SIG-M5 (cell line): Measurements from ENCODE around the gene ADAMTSL1.

Experiments used
- DNase-seq: peaks from one replicate; lab custom pipeline; 2025; lab: John Stamatoyannopoulos, UW

The ADAMTSL1 gene, protein sequence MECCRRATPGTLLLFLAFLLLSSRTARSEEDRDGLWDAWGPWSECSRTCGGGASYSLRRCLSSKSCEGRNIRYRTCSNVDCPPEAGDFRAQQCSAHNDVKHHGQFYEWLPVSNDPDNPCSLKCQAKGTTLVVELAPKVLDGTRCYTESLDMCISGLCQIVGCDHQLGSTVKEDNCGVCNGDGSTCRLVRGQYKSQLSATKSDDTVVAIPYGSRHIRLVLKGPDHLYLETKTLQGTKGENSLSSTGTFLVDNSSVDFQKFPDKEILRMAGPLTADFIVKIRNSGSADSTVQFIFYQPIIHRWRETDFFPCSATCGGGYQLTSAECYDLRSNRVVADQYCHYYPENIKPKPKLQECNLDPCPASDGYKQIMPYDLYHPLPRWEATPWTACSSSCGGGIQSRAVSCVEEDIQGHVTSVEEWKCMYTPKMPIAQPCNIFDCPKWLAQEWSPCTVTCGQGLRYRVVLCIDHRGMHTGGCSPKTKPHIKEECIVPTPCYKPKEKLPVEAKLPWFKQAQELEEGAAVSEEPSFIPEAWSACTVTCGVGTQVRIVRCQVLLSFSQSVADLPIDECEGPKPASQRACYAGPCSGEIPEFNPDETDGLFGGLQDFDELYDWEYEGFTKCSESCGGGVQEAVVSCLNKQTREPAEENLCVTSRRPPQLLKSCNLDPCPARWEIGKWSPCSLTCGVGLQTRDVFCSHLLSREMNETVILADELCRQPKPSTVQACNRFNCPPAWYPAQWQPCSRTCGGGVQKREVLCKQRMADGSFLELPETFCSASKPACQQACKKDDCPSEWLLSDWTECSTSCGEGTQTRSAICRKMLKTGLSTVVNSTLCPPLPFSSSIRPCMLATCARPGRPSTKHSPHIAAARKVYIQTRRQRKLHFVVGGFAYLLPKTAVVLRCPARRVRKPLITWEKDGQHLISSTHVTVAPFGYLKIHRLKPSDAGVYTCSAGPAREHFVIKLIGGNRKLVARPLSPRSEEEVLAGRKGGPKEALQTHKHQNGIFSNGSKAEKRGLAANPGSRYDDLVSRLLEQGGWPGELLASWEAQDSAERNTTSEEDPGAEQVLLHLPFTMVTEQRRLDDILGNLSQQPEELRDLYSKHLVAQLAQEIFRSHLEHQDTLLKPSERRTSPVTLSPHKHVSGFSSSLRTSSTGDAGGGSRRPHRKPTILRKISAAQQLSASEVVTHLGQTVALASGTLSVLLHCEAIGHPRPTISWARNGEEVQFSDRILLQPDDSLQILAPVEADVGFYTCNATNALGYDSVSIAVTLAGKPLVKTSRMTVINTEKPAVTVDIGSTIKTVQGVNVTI (N-terminal part only)

DNA sequence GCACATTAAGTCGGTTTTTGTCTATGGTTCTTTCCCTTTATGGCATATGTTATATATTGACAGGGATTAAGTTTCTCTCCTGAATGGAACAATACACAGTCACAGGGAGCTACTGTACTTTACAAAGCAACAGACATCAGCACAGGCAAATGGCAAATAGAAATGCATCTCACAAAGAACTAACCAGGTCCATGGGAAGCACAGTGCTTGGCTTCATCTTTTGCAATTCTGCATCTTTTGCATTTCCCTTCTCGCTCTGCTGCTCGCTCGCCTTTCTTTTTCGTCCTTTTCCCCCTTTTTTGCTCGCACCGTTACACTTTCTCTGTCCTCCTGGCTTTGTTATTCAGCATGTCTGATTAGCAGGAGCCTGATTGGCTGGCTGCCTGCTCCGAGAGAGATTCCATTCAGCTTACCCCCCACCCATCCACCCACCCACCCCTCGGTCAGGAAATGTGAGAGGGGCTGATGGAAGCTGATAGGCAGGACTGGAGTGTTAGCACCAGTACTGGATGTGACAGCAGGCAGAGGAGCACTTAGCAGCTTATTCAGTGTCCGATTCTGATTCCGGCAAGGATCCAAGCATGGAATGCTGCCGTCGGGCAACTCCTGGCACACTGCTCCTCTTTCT lies at the start of gene ADAMTSL1:
Gene ADAMTSL1 (plus strand): TSS at position 502 of the 628 bp plus-strand sequence. CDS start 80 bp downstream, at position 582.
- no peak for DNase-seq

DNA sequence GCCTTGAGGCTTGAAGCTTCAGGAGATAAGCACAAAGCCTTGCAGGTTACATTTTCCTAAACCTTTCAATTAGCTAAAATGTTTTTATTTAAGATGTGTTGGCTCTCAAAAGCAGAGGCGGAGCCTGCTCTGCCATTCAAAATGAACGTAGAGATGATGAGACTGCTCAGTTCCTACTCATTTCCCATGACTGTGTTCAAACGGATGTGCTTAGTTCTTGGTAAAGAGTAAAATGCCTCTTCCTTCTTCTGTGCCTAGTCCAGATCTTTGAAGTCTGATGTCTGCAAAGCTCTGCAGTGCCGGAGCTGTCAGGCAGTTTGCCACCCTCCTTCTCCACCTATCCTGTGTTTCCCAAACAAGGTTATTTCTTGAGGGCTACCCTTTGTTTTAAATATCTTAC lies 46.3 kb upstream of the ADAMTSL1 start:
- DNase-seq, result no peak

DNA sequence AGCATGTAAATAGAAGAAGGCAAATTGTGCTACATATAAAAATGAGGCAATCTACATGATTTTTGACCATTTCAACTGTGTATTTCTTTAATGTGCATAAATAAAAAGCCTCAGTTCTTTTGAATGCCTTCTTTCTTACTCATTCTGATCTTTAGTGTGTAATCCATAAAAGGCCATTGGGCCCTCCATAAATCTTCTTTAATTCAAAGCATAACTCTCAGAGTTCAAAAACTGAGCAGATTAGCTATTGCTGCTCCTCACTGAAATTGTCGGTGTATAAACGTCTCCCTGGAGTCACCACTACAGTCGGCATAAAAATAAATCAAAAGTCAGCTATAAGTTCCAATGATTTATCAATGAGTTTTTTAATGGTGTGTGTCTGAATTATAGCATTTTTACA lies 45.3 kb upstream of the ADAMTSL1 start:
- no peak for DNase-seq

DNA sequence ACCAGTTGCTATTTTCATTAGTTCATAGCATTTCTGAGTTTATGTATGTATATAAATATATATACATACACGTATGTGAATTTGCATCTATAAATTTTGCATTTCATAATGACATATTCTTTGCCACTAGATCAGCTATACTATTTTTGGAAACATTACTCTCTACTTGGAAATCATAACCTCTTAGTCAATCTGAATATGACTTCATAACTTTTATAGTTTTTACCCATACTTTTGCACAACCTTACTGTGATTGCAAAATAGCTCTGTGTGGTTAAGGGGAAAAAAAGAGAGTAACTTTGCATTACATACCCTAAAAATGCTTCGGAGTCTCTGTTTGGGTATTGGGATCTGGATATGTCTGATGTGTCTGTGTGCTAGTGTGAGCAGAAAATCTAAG lies 44.9 kb upstream of the ADAMTSL1 start:
- no peak for DNase-seq

DNA sequence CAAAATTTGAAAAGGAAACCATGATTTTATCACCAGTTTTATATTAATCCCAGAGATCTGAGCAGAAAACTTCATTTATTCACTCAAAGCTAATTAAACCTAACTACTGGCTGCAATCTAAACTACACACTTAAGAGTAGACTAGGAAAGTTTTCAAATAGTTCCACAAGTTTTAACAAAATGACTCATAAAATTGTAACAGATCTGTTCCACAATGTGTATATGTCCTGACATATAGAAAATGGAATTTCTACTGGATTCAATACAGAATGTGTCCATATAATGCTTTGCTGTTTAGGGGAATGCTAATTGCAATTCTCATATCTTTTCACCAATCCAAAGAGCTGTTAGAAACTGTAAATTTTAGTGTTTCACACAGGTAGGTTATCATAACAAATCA lies 40.3 kb upstream of the ADAMTSL1 start:
- no peak for DNase-seq

DNA sequence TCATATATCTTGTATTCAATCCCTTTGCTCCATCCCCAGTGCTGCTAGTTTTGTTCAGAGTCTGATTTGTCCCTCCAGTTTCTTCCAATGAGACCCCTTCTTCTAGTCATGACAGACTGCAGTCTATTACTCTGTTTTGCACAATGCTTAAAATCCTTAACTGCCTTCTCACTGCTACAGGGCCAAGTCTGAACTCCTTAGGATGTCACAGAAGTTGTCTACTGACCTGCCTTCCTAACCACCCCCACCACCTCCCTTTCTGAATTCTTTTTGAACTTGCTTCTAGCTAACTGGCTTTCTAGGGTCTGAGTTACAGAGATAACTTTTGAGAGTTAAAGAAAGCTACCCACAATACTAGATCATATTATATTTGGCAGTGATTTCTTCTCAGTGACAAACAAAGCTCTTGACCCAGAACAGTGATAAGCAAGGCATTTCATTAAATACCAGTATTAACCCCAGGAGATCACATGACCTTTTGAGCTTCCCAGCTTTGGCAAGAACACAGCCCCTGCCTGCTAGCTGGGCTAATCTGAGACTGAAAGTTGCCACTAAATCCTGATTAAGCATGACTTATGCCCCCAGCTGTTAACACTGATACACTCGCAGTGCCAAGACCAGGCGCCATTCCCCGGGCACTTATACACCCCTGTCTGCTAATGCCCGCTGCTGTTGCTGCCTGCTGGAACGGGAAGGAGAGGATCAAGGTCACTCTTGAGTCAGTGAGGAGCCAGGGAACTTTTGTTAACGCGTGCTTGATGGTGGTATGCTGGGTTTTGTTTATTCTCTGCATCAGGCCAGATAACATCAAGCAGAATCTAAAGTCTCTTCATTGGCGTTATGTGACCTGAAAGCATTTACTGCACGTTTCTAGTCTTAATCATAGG lies 36.4 kb upstream of the ADAMTSL1 start:
- no peak for DNase-seq

DNA sequence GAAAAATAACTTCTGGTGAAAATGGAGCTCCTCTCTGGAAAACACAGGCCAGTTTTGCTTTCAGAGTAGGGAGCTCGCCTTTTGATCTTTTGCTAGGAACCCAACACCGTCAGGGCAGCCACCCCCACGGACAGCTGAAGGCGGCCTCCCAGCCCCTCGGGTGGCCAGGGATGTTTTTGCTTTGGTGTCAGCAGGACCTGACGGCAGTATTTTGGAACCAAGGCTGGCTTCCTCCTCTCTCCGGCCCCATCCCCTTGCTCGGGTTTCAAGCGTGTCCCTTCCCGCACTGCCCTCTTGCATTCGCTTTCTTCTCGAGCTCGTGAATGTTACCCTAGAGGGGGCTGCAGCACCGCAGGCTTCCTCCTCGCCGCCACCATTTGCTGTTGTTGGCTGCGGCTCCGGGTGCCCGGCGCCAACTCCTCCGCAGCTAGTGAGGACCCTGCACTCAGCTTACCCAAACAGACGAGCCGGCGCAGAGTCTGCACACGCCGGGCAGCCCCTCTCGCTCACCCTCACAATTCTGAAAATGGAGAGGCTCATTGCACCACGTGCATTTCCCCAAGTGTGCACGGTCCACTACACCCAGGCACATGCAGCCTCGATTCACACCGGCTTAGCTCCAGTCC lies 35.5 kb upstream of the ADAMTSL1 start:
- DNase-seq, result no peak

DNA sequence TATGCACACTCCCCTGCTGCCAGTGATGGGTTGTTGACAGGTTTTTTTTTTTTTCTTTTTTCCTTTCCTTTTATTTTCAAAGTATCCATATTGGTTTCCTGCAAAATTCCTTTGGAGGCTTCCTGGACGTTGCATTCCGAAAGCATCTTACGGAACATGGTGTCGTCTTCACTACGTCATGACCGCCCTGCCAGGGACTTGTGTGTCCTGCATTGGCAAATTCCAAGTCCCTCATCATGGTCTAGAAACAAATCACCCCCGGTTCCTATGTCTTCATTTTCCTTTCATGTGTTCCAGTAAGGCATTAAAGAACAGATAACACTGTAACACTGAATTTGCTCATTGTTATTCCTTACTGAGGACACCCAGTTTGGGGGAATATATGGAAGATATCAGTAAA lies 35.0 kb upstream of the ADAMTSL1 start:
- DNase-seq, result no peak

DNA sequence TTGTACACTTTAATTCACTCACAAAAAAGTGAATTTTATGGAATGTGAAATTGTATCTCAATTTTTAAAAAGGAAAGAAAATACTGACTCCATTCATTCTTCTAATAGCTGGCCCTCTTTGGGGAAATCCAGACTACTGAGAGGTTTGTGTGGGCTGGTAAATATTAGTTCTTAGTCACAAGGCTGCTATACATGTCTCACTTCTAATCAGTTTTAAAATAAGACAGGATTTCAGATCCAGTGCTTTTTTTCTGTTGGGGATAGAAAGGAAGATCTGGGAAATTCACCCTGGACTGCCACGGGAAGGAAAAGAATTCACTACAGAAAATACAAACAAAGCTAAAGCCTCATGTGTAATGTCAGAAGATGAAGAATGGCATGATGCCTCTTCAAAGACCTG lies 32.7 kb upstream of the ADAMTSL1 start:
- DNase-seq, result no peak

DNA sequence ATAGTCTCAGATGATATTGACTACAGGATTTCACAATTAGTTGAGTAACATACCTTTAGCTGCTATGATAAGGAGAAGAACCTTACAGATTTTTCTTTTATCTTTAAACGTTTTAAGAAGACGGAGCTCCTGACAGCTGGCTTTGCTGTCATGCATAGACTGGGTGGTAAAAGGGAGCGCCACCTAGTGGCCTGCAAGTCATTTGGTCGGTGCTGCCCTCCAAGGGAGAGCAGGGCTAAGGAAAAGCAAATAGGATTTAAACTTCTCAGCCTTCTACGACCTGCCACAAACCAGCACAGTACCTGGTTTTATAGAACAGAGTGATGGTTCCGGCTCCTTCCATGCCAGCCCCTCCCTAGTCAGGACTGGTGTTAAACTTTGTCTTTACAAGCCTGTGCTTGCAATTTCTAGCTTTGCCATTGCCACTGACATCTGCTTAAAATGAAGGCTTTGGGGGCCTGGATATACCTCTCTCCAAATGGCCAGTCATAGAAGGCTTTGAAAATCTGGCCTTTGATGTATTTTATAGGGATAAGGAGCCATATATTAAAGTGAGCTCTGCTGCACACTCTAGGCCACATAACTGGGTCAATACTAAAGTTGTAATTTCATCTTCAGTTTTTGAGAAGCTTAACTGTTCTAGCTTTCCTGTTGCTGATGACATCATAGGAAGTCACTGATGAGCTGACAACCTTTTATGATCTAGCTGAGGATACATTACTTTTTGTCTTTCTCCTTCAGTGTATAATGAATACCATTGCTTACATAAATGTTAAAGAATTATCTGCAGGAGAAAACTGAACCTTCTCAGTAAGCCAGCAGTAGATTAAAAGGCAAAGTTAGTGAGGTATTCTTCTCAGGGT lies 31.1 kb upstream of the ADAMTSL1 start:
- DNase-seq, result no peak

DNA sequence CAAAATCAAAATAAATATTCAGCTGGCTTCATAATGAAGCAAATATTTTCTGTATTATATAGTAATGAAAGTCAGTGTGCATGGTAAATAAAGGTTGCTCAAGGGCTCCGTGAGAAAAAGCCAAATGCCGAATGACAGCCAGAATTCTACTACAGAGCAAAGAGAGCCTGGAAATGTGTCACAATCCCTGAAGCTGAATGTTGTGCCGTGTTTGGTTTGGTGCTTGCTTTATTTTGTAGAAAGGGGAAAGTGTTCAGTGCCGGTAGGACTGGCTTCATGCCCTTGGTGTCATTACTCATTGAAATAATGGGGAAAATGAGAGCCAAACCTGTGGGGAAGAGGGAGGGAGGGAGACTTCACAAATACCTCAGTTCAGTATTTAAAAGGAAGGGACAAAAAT lies 26.8 kb upstream of the ADAMTSL1 start:
- no peak for DNase-seq

DNA sequence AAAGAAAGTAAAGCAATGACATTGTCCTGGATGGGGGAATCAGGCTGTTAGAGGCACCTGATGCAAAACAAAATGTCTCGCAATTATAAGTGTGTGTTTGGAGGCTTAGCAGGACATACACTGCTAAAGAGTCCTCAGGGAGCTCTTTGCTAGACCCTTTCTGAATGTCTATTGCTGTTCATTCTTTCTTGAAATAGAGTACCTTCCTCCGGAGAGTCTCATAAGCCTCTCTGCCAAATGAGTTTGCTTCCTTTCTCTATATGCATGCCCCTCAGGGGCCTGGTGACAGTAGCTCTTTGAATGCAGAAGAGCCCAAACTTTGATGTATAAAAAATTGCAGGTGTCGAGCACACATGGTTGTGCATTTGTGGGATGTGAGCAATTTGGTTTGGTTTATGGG lies 26.4 kb upstream of the ADAMTSL1 start:
- DNase-seq, result no peak

DNA sequence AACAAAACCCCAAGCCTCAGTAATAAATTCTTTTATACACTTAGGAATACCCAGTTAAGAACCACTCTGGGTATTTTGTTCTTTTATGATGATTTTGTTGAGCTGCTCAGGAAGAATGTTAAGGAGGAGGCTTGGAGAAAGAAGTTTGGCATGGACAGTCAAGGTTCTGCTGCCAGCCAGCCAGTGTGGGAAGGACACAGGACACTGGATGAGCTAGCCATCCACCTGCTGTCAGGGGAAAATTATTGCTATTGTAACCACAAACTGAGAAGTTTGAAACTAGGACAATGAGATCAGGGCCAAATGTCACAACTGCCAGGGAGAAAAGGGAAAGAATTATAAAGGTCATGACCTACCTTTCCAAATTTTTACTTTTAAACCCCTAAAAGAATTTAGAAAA lies 25.9 kb upstream of the ADAMTSL1 start:
- DNase-seq, result no peak

DNA sequence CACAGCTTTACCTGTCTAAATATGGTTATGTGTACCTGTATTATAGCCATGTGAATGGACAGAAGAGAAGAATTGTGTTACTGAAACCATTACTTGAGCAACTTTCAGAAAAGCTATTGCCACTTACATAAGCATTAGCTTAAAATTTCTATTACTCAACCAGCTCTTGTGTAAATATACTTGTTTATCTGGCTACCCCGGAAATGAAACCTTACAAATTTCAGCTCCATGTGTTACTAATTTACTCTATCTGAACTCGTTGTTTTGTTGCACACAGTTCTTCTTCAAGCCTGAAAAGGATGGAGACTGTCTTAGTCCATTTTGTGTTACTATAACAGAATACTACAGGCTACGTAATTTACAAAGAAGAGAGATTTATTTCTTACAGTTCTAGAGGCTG lies 22.5 kb upstream of the ADAMTSL1 start:
- no peak for DNase-seq

DNA sequence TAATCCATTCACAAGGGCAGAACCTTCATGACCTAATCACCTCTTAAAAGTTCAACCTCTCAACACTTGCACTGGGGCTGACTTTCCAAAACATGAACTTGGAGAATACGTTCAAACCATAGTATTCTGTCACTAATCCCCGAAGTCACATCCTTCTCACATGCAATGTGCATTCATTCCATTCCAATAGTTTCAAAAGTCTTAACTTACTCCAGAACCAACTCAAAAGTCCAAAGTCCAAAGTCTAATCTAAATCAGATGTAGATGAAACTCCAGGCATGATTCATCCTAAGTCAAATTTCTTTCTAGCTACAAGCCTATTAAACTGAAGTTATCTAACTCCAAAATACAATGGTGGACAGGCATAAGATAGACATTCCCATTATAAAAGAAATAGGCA lies 21.7 kb upstream of the ADAMTSL1 start:
- no peak for DNase-seq

DNA sequence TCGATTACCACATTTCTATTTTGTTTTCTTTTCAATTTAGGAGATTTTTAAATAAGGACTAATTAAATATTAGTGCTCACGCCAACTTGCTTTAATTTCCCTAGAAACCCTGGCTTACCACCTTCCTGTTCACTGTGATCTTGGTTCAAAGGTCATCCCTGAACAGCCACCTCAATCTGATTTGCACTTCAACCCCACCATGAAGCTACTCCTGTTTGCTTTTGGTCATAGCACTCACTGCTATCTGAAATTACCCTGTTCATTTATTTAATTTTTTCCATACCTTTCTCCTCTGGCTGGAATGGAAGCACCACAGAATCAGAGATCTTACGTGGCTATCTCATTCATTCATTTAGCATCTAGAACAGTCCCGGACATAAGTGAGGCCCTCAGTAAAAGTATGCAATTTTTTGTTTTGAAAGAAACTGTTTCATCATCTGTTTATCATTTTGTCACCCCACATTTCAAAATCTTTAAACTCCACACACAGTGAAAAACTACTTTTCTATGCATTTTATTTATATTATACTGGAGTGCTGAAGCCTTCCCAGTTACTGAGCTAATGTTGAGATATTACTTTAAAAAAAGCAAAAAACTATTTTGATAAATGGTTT lies 17.2 kb upstream of the ADAMTSL1 start:
- no peak for DNase-seq

DNA sequence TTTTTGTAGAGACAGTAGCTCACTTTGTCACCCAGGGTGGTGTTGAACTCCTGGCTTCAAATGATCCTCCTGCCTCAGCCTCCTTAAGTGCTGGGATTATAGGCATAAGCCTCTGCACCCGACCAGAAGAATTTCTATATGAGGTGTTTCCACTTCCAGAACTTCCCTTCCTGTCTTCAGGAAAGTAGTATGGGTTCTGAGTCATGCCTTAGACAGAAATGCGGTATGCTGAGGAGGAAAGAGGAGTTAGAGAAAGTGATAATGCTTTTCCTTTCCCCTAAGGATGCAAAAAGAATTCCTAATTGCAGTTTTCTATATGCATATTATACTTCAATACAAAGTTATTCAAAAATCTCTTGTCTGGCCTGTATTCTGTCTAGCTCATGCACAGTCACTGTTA lies 16.4 kb upstream of the ADAMTSL1 start:
- no peak for DNase-seq

DNA sequence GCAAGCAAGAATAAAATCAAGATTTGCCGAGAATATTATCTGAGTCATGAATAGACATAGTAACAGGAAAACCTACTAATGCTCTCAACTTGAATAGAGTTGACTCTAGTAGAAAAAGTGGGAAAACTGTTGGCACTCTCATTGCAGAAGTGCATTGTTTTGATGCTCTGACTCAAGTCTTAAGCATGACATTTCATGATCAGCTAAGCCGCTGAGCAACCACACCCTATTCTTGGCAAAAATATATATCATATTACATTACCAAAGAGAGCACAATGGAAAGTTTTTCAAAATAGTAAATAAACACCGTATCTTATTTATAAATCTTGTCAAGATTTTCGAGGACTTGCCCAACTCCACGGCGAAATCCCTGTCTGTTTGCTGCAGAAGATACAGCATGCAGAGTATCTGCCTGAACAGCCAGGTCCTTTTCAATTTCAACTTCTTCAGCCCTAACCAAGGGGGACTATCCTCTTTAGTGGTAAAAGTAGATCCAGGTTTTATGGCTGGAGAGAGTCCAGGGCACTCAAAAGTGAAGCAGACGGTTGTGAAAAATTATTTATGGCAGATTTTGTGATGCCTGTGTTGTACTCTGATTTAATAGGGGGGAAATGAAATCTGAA lies 13.9 kb upstream of the ADAMTSL1 start:
- DNase-seq, result no peak
